Suprapubic skin (tissue), 4 donors: ENCODE data around the gene DPP10.

Experiments used
- CTCF ChIP-seq, 2 donors: fragments of 200-600 bp in 1 of 2; fragments of 450-650 bp in 1 of 2; sonication (generic) in 1 of 2; IDR thresholded peaks; one replicate each; pipeline ENCODE4 v1.5.1; 2016 to 2019; ENCODE audit warnings: antibody characterized with exemption in 2 of 2, mild to moderate bottlenecking in 1 of 2, moderate library complexity in 1 of 2
- POLR2A ChIP-seq, 2 donors: fragments of 450-650 bp; IDR thresholded peaks; one replicate each; pipeline ENCODE4 v1.6.1; 2017; ENCODE audit warnings: antibody characterized with exemption in 2 of 2, mild to moderate bottlenecking in 2 of 2, moderate library complexity in 2 of 2
- POLR2AphosphoS5 ChIP-seq, 3 donors: sonication (generic); formaldehyde crosslinking; IDR thresholded peaks; one replicate each; pipeline ENCODE4 v1.6.1; 2017; ENCODE audit warnings: antibody characterized with exemption in 3 of 3

GRCh38 chr2:114577657-114578056, 135.2 kb downstream of the DPP10 start:
- no peak for TF ChIP-seq CTCF (IDR thresholded peaks at IDR 0.05)
- TF ChIP-seq POLR2AphosphoS5 (IDR thresholded peaks at IDR 0.05) = no peak
- no peak for TF ChIP-seq POLR2A (IDR thresholded peaks at IDR 0.05)
